Measurements from ENCODE around the gene NLRP13.

GRCh38 chr19:55858969-55859368, 73.2 kb downstream of the NLRP13 start:
- TF ChIP-seq EZH2 (IDR thresholded peaks at IDR 0.05; ENCODE audit: borderline replicate concordance, low read depth, low read length, poor library complexity, severe bottlenecking) (no peak), CTCF (conservative IDR thresholded peaks at IDR 0.05; ENCODE audit: low read depth, low read length) (no peak)

All from A673 (cell line).